ENCODE measurements around the gene SOS1. TPM values are rescaled to one million over a fixed set of nuclear protein-coding genes. Genes with fewer than 3 reads are reported as not detected.

Gene SOS1
- total and polyA plus RNA-seq, 2 of the 13 experiments (the other 11 are each of a cell fraction or from before 2014, with no cell fraction given), result 20.8 to 60.4 TPM

- no peak for TF ChIP-seq HNF4G (IDR thresholded peaks at IDR 0.05; ENCODE audit: borderline replicate concordance, low read depth, low read length)
- TF ChIP-seq HNF4G (CRISPR knock-in tag; IDR thresholded peaks at IDR 0.05; ENCODE audit: borderline replicate concordance, low read depth), result no peak
- TF ChIP-seq TBX3 (IDR thresholded peaks at IDR 0.05; ENCODE audit: borderline replicate concordance), result peak; percentile 73
- TF ChIP-seq MED1 (CRISPR knock-in tag; IDR thresholded peaks at IDR 0.05), result peak; percentile 78
- TF ChIP-seq ZSCAN25 (CRISPR knock-in tag; IDR thresholded peaks at IDR 0.05), result no peak
- TF ChIP-seq ADNP (CRISPR knock-in tag; IDR thresholded peaks at IDR 0.05), result peak; percentile 19; the same call in 1 of the 2 replicates
- no peak for TF ChIP-seq TCF12 (IDR thresholded peaks at IDR 0.05)
- 0 out of 2 replicates have a peak, but pooled peaks have one; percentile 36 for TF ChIP-seq TCF12 (CRISPR knock-in tag; IDR thresholded peaks at IDR 0.05)
- no peak for TF ChIP-seq SOX6 (IDR thresholded peaks at IDR 0.05)
- TF ChIP-seq SOX6 (CRISPR knock-in tag; IDR thresholded peaks at IDR 0.05), result peak; percentile 85
- peak; percentile 68 for TF ChIP-seq NR2F6 (IDR thresholded peaks at IDR 0.05)
- 0 out of 2 replicates have a peak, but pooled peaks have one; percentile 8 for TF ChIP-seq NR2F6 (CRISPR knock-in tag; IDR thresholded peaks at IDR 0.05)
- TF ChIP-seq LBX2 (CRISPR knock-in tag; IDR thresholded peaks at IDR 0.05; ENCODE audit: borderline replicate concordance), result no peak
- no peak for TF ChIP-seq GABPA (IDR thresholded peaks at IDR 0.05; ENCODE audit: low read depth, low read length)
- TF ChIP-seq GABPA (CRISPR knock-in tag; IDR thresholded peaks at IDR 0.05; ENCODE audit: low read depth), result no peak; the same call in 1 of the 2 replicates
- no peak for TF ChIP-seq ZFY (CRISPR knock-in tag; IDR thresholded peaks at IDR 0.05)
- peak; percentile 87 for TF ChIP-seq SSRP1 (CRISPR knock-in tag; IDR thresholded peaks at IDR 0.05)
- TF ChIP-seq ARNT (IDR thresholded peaks at IDR 0.05), result no peak
- peak; percentile 71; the same call in 1 of the 2 replicates for TF ChIP-seq ZNF609 (CRISPR knock-in tag; IDR thresholded peaks at IDR 0.05; ENCODE audit: borderline replicate concordance)
- TF ChIP-seq, protein P1, sequence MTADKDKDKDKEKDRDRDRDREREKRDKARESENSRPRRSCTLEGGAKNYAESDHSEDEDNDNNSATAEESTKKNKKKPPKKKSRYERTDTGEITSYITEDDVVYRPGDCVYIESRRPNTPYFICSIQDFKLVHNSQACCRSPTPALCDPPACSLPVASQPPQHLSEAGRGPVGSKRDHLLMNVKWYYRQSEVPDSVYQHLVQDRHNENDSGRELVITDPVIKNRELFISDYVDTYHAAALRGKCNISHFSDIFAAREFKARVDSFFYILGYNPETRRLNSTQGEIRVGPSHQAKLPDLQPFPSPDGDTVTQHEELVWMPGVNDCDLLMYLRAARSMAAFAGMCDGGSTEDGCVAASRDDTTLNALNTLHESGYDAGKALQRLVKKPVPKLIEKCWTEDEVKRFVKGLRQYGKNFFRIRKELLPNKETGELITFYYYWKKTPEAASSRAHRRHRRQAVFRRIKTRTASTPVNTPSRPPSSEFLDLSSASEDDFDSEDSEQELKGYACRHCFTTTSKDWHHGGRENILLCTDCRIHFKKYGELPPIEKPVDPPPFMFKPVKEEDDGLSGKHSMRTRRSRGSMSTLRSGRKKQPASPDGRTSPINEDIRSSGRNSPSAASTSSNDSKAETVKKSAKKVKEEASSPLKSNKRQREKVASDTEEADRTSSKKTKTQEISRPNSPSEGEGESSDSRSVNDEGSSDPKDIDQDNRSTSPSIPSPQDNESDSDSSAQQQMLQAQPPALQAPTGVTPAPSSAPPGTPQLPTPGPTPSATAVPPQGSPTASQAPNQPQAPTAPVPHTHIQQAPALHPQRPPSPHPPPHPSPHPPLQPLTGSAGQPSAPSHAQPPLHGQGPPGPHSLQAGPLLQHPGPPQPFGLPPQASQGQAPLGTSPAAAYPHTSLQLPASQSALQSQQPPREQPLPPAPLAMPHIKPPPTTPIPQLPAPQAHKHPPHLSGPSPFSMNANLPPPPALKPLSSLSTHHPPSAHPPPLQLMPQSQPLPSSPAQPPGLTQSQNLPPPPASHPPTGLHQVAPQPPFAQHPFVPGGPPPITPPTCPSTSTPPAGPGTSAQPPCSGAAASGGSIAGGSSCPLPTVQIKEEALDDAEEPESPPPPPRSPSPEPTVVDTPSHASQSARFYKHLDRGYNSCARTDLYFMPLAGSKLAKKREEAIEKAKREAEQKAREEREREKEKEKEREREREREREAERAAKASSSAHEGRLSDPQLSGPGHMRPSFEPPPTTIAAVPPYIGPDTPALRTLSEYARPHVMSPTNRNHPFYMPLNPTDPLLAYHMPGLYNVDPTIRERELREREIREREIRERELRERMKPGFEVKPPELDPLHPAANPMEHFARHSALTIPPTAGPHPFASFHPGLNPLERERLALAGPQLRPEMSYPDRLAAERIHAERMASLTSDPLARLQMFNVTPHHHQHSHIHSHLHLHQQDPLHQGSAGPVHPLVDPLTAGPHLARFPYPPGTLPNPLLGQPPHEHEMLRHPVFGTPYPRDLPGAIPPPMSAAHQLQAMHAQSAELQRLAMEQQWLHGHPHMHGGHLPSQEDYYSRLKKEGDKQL (CRISPR knock-in tag; IDR thresholded peaks at IDR 0.05; ENCODE audit: low read depth), result 0 out of 2 replicates have a peak, but pooled peaks have one; percentile 55
- no peak for TF ChIP-seq NRL (CRISPR knock-in tag; IDR thresholded peaks at IDR 0.05; ENCODE audit: borderline replicate concordance)
- no peak for TF ChIP-seq KDM4B (CRISPR knock-in tag; IDR thresholded peaks at IDR 0.05)
- no peak for TF ChIP-seq ZNF768 (CRISPR knock-in tag; IDR thresholded peaks at IDR 0.05)
- TF ChIP-seq YEATS4 (CRISPR knock-in tag; IDR thresholded peaks at IDR 0.05; ENCODE audit: borderline replicate concordance), result no peak
Observed at GRCh38 chr2:39138837-39139211, 18.0 kb upstream of the SOS1 start (continued).

All from HepG2 (cell line).